Retinal pigment epithelial cell (primary cell): ENCODE results near the gene CPNE4.

ENCODE experiments used
- DNase-seq: peaks from one replicate; pipeline ENCODE4 v3.0.0-alpha.2; 2010; ENCODE audit warnings: low read depth
- H3K4me3 ChIP-seq: 2 replicates; pipeline ENCODE4 v1.5.1; 2011; ENCODE audit warnings: mild to moderate bottlenecking, low read length, control low read depth, moderate library complexity
- CTCF ChIP-seq: conservative IDR thresholded peaks from 2 replicates; pipeline ENCODE4 v1.5.1; 2011; ENCODE audit warnings: low read depth, low read length, control low read depth, inconsistent platforms

CPNE4 gene

GRCh38 chr3:131616719-131617118 is 418.1 kb downstream of the CPNE4 start:
- no peak overlapping the region for H3K4me3 ChIP-seq
- TF ChIP-seq CTCF = no peak
- no peak for DNase-seq

GRCh38 chr3:131612745-131613144 is 422.1 kb downstream of the CPNE4 start:
- no peak overlapping the region for H3K4me3 ChIP-seq
- no peak for DNase-seq
- no peak for TF ChIP-seq CTCF

- no peak overlapping the region for H3K4me3 ChIP-seq
- TF ChIP-seq CTCF = no peak
- no peak for DNase-seq
Observed at GRCh38 chr3:131610174-131610573, 424.6 kb downstream of the CPNE4 start.

GRCh38 chr3:131608741-131609140 is 426.1 kb downstream of the CPNE4 start:
- no peak overlapping the region for H3K4me3 ChIP-seq
- no peak for TF ChIP-seq CTCF
- DNase-seq = no peak

GRCh38 chr3:131608296-131608695 is 426.5 kb downstream of the CPNE4 start:
- no peak overlapping the region for H3K4me3 ChIP-seq
- TF ChIP-seq CTCF = no peak
- no peak for DNase-seq

GRCh38 chr3:131605916-131606315 is 428.9 kb downstream of the CPNE4 start:
- no peak for TF ChIP-seq CTCF
- no peak overlapping the region for H3K4me3 ChIP-seq
- no peak for DNase-seq

GRCh38 chr3:131602011-131602779 is 432.6 kb downstream of the CPNE4 start:
- no peak for TF ChIP-seq CTCF
- no peak for DNase-seq

More at GRCh38 chr3:131602011-131602779, 432.6 kb downstream of the CPNE4 start:
- H3K4me3 ChIP-seq = no peak overlapping the region
